ENCODE data around the gene IBA57. TPM values are rescaled to one million over a fixed set of nuclear protein-coding genes. Genes with fewer than 3 reads are reported as not detected.

The IBA57 gene
- polyA plus RNA-seq, 1 donor (not counting 4 experiments of a cell fraction or from before 2014, with no cell fraction given): 1.5 TPM

- DNase-seq (ENCODE audit: low read depth, low spot score) (no peak), FAIRE-seq (no peak)
- Histone ChIP-seq H2AFZ (ENCODE audit: control insufficient read depth, low read length) (no peak overlapping the region), H3K9me3 (ENCODE audit: control insufficient read depth, low read depth, low read length) (no peaks in the 10 kb centered on the region), H3K27ac (ENCODE audit: control insufficient read depth, insufficient read depth, low read length) (no peak overlapping the region), H3K27me3 (ENCODE audit: control insufficient read depth, extremely low read depth, insufficient read depth, low read length) (no peaks in the 10 kb centered on the region), H3K79me2 (ENCODE audit: control insufficient read depth, insufficient read depth, low read length) (no peaks in the 10 kb centered on the region), H3K36me3 (ENCODE audit: control insufficient read depth in 2 of 2, extremely low read depth in 1 of 2, insufficient read depth in 2 of 2, low read length in 2 of 2) (no peaks in the 10 kb centered on the region), H3K4me1 (ENCODE audit: control insufficient read depth, extremely low read depth, insufficient read depth, low read length) (no peaks in the 10 kb centered on the region), H3K4me3 (ENCODE audit: control insufficient read depth in 2 of 3, extremely low read depth in 1 of 3, insufficient read depth in 2 of 3, low read depth in 1 of 3, low read length in 3 of 3) (no peak overlapping the region), H3K4me2 (ENCODE audit: control insufficient read depth, extremely low read depth, insufficient read depth, low read depth, low read length) (no peak overlapping the region), H3K9me1 (ENCODE audit: control insufficient read depth, extremely low read depth, insufficient read depth, low read length) (no peaks in the 10 kb centered on the region), H4K20me1 (ENCODE audit: control insufficient read depth, extremely low read depth, insufficient read depth, low read length) (no peaks in the 10 kb centered on the region), H3K9ac (ENCODE audit: control insufficient read depth, extremely low read depth, insufficient read depth, low read length) (no peak overlapping the region)
- TF ChIP-seq, protein P1, sequence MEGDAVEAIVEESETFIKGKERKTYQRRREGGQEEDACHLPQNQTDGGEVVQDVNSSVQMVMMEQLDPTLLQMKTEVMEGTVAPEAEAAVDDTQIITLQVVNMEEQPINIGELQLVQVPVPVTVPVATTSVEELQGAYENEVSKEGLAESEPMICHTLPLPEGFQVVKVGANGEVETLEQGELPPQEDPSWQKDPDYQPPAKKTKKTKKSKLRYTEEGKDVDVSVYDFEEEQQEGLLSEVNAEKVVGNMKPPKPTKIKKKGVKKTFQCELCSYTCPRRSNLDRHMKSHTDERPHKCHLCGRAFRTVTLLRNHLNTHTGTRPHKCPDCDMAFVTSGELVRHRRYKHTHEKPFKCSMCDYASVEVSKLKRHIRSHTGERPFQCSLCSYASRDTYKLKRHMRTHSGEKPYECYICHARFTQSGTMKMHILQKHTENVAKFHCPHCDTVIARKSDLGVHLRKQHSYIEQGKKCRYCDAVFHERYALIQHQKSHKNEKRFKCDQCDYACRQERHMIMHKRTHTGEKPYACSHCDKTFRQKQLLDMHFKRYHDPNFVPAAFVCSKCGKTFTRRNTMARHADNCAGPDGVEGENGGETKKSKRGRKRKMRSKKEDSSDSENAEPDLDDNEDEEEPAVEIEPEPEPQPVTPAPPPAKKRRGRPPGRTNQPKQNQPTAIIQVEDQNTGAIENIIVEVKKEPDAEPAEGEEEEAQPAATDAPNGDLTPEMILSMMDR (optimal IDR thresholded peaks at IDR 0.05 in 1 of 3, IDR thresholded peaks at IDR 0.05 in 1 of 3, conservative IDR thresholded peaks at IDR 0.05 in 1 of 3; ENCODE audit: extremely low read depth in 1 of 3, insufficient read depth in 2 of 3, low read length in 3 of 3): no peak
- TF ChIP-seq EZH2 (IDR thresholded peaks at IDR 0.05; ENCODE audit: low read length): no peak
- dilution Hi-C loops (cut with MboI; ENCODE audit: extremely low pct_ligation_motif_present, low sequenced_read_pairs): no loop called here
Measured at GRCh38 chr1:228190778-228191177, 25.2 kb downstream of the IBA57 start.

- H3K9ac ChIP-seq (ENCODE audit: control insufficient read depth, extremely low read depth, insufficient read depth, low read length): no peak overlapping the region
- no peak for FAIRE-seq
- DNase-seq (ENCODE audit: low read depth, low spot score): no peak
- H3K36me3 ChIP-seq (ENCODE audit: control insufficient read depth in 2 of 2, extremely low read depth in 1 of 2, insufficient read depth in 2 of 2, low read length in 2 of 2): no peaks in the 10 kb centered on the region
- H3K4me1 ChIP-seq (ENCODE audit: control insufficient read depth, extremely low read depth, insufficient read depth, low read length): no peaks in the 10 kb centered on the region
- no peaks in the 10 kb centered on the region for H4K20me1 ChIP-seq (ENCODE audit: control insufficient read depth, extremely low read depth, insufficient read depth, low read length)
- no peak overlapping the region for H3K4me2 ChIP-seq (ENCODE audit: control insufficient read depth, extremely low read depth, insufficient read depth, low read depth, low read length)
- H3K27ac ChIP-seq (ENCODE audit: control insufficient read depth, insufficient read depth, low read length): no peak overlapping the region
- no peaks in the 10 kb centered on the region for H3K79me2 ChIP-seq (ENCODE audit: control insufficient read depth, insufficient read depth, low read length)
- no peaks in the 10 kb centered on the region for H3K9me1 ChIP-seq (ENCODE audit: control insufficient read depth, extremely low read depth, insufficient read depth, low read length)
- no peaks in the 10 kb centered on the region for H3K9me3 ChIP-seq (ENCODE audit: control insufficient read depth, low read depth, low read length)
- TF ChIP-seq, protein P1 (optimal IDR thresholded peaks at IDR 0.05 in 1 of 3, IDR thresholded peaks at IDR 0.05 in 1 of 3, conservative IDR thresholded peaks at IDR 0.05 in 1 of 3; ENCODE audit: extremely low read depth in 1 of 3, insufficient read depth in 2 of 3, low read length in 3 of 3): no peak
- TF ChIP-seq EZH2 (IDR thresholded peaks at IDR 0.05; ENCODE audit: low read length): no peak
- no peak overlapping the region for H2AFZ ChIP-seq (ENCODE audit: control insufficient read depth, low read length)
- no peaks in the 10 kb centered on the region for H3K27me3 ChIP-seq (ENCODE audit: control insufficient read depth, extremely low read depth, insufficient read depth, low read length)
- dilution Hi-C loops (cut with MboI; ENCODE audit: extremely low pct_ligation_motif_present, low sequenced_read_pairs): no loop called here
- H3K4me3 ChIP-seq (ENCODE audit: control insufficient read depth in 2 of 3, extremely low read depth in 1 of 3, insufficient read depth in 2 of 3, low read depth in 1 of 3, low read length in 3 of 3): no peak overlapping the region
Measured at GRCh38 chr1:228194436-228194835, 28.8 kb downstream of the IBA57 start.

Data from keratinocyte (primary cell).